ENCODE data around the gene RHCE. TPM values are rescaled to one million over a fixed set of nuclear protein-coding genes. Genes with fewer than 3 reads are reported as not detected.

Gene RHCE
- total and polyA plus RNA-seq, 9 of the 15 experiments (the other 6 are each of a cell fraction or from before 2014, with no cell fraction given) = 5.4 to 31.5 (median 12.6) TPM

- TF ChIP-seq ZNF449 (CRISPR knock-in tag; IDR thresholded peaks at IDR 0.05) = no peak
- TF ChIP-seq CBFA2T3 (IDR thresholded peaks at IDR 0.05) = 0 out of 2 replicates have a peak, but pooled peaks have one; percentile 6
- TF ChIP-seq ZNF512 (tag; IDR thresholded peaks at IDR 0.05) = no peak
- no peak for TF ChIP-seq CCAR2 (IDR thresholded peaks at IDR 0.05; ENCODE audit: low read depth, low read length)
- TF ChIP-seq CBFA2T2 (conservative IDR thresholded peaks at IDR 0.05) = 0 out of 2 replicates have a peak, but pooled peaks have one; percentile 16
Measured at GRCh38 chr1:25468033-25468432, 47.4 kb upstream of the RHCE start (continued).

- Histone ChIP-seq H3K36me3 (ENCODE audit: control insufficient read depth, insufficient read depth, low read length) (peaks cover 46% of the 10 kb centered on the region), H3K9ac (ENCODE audit: insufficient read depth in 1 of 2, low read depth in 2 of 2, low read length in 2 of 2) (no peak overlapping the region), H4K20me1 (replicated peaks; ENCODE audit: control insufficient read depth, insufficient read depth, low read length) (no peaks in the 10 kb centered on the region), H3K4me3 (no peak overlapping the region), H3K9me1 (ENCODE audit: control insufficient read depth, insufficient read depth, low read length) (no peaks in the 10 kb centered on the region), H3K4me1 (replicated peaks in 1 of 2; ENCODE audit: control insufficient read depth in 2 of 2, insufficient read depth in 2 of 2, low read length in 2 of 2) (peaks cover 7 to 19% of the 10 kb centered on the region in 2 experiments; a peak in 4 of 5 replicates), H3K9me3 (replicated peaks; ENCODE audit: control insufficient read depth, insufficient read depth, low read depth, low read length) (no peaks in the 10 kb centered on the region), H3K27me3 (ENCODE audit: control insufficient read depth in 2 of 2, insufficient read depth in 2 of 2, low read length in 2 of 2) (no peaks in the 10 kb centered on the region), H2AFZ (ENCODE audit: low read depth, low read length) (no peak overlapping the region), H3K27ac (ENCODE audit: extremely low read depth, low read depth, low read length) (peak overlapping the region; percentile 44; the same call in 1 of the 3 replicates), H3K79me2 (ENCODE audit: control insufficient read depth, insufficient read depth, low read length) (peaks cover 77% of the 10 kb centered on the region), H3K4me2 (ENCODE audit: insufficient read depth, low read length) (no peak overlapping the region)
- no peak for ATAC-seq
- 50% methylated on average over 1 of the region's 1 CpG for WGBS (ENCODE audit: insufficient coverage, low coverage, missing lambda C conversion rate)
- ChIA-PET CTCF (ENCODE audit: low intra/inter-chr PET ratio) (no interaction called here), POLR2A (interaction anchor here (0.9 to 2.5 kb wide), 4 partner anchors 9 to 18 kb away, joined by 3 to 10 read pairs (median 6); no protein-coding TSS in a partner anchor)
- in situ Hi-C loops (cut with MboI) = no loop called here
- DNase-seq (ENCODE audit: extremely low read depth in 1 of 4, low spot score in 3 of 4) = no peak
- intact Hi-C loops (cut with micrococcal nuclease) = loop anchor here (5.0 kb wide), 1 partner anchor 35 kb away; the partner anchor contains the start of gene MACO1
- FAIRE-seq = no peak
- no TSS peak for BruUV-seq (replicated peaks)
- no peak for TF ChIP-seq MTA3 (IDR thresholded peaks at IDR 0.05; ENCODE audit: borderline replicate concordance)
- no peak for TF ChIP-seq ZNF384 (IDR thresholded peaks at IDR 0.05; ENCODE audit: low read depth, low read length)
- no peak for TF ChIP-seq ZNF444 (CRISPR knock-in tag; IDR thresholded peaks at IDR 0.05)
- no peak for TF ChIP-seq TAF15 (IDR thresholded peaks at IDR 0.05; ENCODE audit: low read depth, low read length)
- TF ChIP-seq CHD1 (IDR thresholded peaks at IDR 0.05; ENCODE audit: low read length) = no peak
- TF ChIP-seq ZNF212 (CRISPR knock-in tag; IDR thresholded peaks at IDR 0.05) = no peak
- no peak for TF ChIP-seq ZNF133 (CRISPR knock-in tag; IDR thresholded peaks at IDR 0.05)
- no peak for TF ChIP-seq MBD1 (CRISPR knock-in tag; IDR thresholded peaks at IDR 0.05)
- no peak for TF ChIP-seq BCL6 (CRISPR knock-in tag; IDR thresholded peaks at IDR 0.05)
- TF ChIP-seq POLR2AphosphoS2 (IDR thresholded peaks at IDR 0.05; ENCODE audit: low read length) = no peak
- TF ChIP-seq FUS (optimal IDR thresholded peaks at IDR 0.05; ENCODE audit: low read depth, low read length) = no peak
- no peak for TF ChIP-seq ARNT (IDR thresholded peaks at IDR 0.05)
- TF ChIP-seq NFYB (IDR thresholded peaks at IDR 0.05; ENCODE audit: extremely low read depth, insufficient read length) = no peak
- TF ChIP-seq ZNF57 (CRISPR knock-in tag; IDR thresholded peaks at IDR 0.05) = no peak
- no peak for TF ChIP-seq ZFPM2 (CRISPR knock-in tag; IDR thresholded peaks at IDR 0.05)
Measured at GRCh38 chr1:25467616-25468015, 47.0 kb upstream of the RHCE start.

Measured in K562 (cell line).